Chondrocyte (in vitro differentiated cells): ENCODE results near the gene AK1. TPM values are rescaled to one million over a fixed set of nuclear protein-coding genes. Genes with fewer than 3 reads are reported as not detected.

Source experiments
- DNase-seq: peaks from one replicate; pipeline ENCODE4 v3.0.0; 2021; ENCODE audit warnings: mixed read lengths, low spot score
- H3K27ac Mint-ChIP-seq: one replicate; pipeline ENCODE4 v1.8.0; 2021; ENCODE audit warnings: mild to moderate bottlenecking, moderate library complexity, mixed read lengths; ENCODE audit not compliant: unreplicated experiment
- H3K27me3 Mint-ChIP-seq: 2 replicates; pipeline ENCODE4 v1.8.0; 2021; ENCODE audit warnings: low read depth, mixed read lengths
- H3K36me3 Mint-ChIP-seq: 2 replicates; pipeline ENCODE4 v1.8.0; 2021; ENCODE audit warnings: low read depth, mixed read lengths
- H3K4me1 Mint-ChIP-seq: 2 replicates; pipeline ENCODE4 v1.8.0; 2021; ENCODE audit warnings: low read depth, mild to moderate bottlenecking, mixed read lengths
- H3K4me3 Mint-ChIP-seq: one replicate; pipeline ENCODE4 v1.8.0; 2021; ENCODE audit warnings: mild to moderate bottlenecking, moderate library complexity, mixed read lengths; ENCODE audit not compliant: unreplicated experiment
- H3K9me3 Mint-ChIP-seq: 2 replicates; pipeline ENCODE4 v1.8.0; 2021; ENCODE audit warnings: low read depth, mixed read lengths
- CTCF ChIP-seq: fragments of 200-600 bp; sonication (generic); IDR thresholded peaks from 2 replicates; pipeline ENCODE4 v1.5.0; 2021; ENCODE audit warnings: antibody characterized with exemption, mild to moderate bottlenecking, moderate library complexity
- total RNA-seq: library from RNA; stranded (reverse); gene quantifications from 3 replicates; pipeline ENCODE4 v1.2.1, GENCODE V29; 2021

AK1 gene
- total RNA-seq, 1 donor from 2014 or later, result 77.2 TPM

- no peaks in the 10 kb centered on the region for H3K27me3 Mint-ChIP-seq
- peaks cover 14% of the 10 kb centered on the region for H3K4me1 Mint-ChIP-seq
- TF ChIP-seq CTCF, result no peak
- H3K36me3 Mint-ChIP-seq, result peaks cover 43% of the 10 kb centered on the region
- H3K27ac Mint-ChIP-seq, result no peak overlapping the region
- no peak overlapping the region for H3K4me3 Mint-ChIP-seq
- no peak for DNase-seq
- H3K9me3 Mint-ChIP-seq, result no peaks in the 10 kb centered on the region
Observed at GRCh38 chr9:127890053-127890452, 12.6 kb upstream of the AK1 start.

- no peak for DNase-seq
- H3K4me3 Mint-ChIP-seq, result no peak overlapping the region
- peak; percentile 17 for TF ChIP-seq CTCF
- H3K36me3 Mint-ChIP-seq, result peaks cover 27% of the 10 kb centered on the region
- H3K4me1 Mint-ChIP-seq, result peaks cover 29% of the 10 kb centered on the region
- no peaks in the 10 kb centered on the region for H3K9me3 Mint-ChIP-seq
- no peak overlapping the region for H3K27ac Mint-ChIP-seq
- no peaks in the 10 kb centered on the region for H3K27me3 Mint-ChIP-seq
Observed at GRCh38 chr9:127887792-127888191, 10.3 kb upstream of the AK1 start.

- Mint-ChIP-seq H3K36me3 (peaks cover 23% of the 10 kb centered on the region), H3K9me3 (no peaks in the 10 kb centered on the region), H3K4me3 (no peak overlapping the region), H3K4me1 (peaks cover 24% of the 10 kb centered on the region), H3K27me3 (no peaks in the 10 kb centered on the region), H3K27ac (no peak overlapping the region)
- TF ChIP-seq CTCF, result no peak
- DNase-seq, result peak; percentile 79
Observed at GRCh38 chr9:127886401-127886972, 9.0 kb upstream of the AK1 start.

- Mint-ChIP-seq H3K27me3 (no peaks in the 10 kb centered on the region), H3K36me3 (peaks cover 21% of the 10 kb centered on the region), H3K9me3 (no peaks in the 10 kb centered on the region), H3K4me1 (peaks cover 24% of the 10 kb centered on the region), H3K27ac (peak overlapping the region; percentile 87), H3K4me3 (no peak overlapping the region)
- no peak for TF ChIP-seq CTCF
- DNase-seq, result no peak
Observed at GRCh38 chr9:127885508-127886281, 8.2 kb upstream of the AK1 start.

GRCh38 chr9:127884976-127885490, 7.6 kb upstream of the AK1 start:
- H3K36me3 Mint-ChIP-seq, result peaks cover 17% of the 10 kb centered on the region
- DNase-seq, result peak; percentile 60
- peak overlapping the region; percentile 87 for H3K27ac Mint-ChIP-seq
- H3K4me1 Mint-ChIP-seq, result peaks cover 24% of the 10 kb centered on the region
- no peaks in the 10 kb centered on the region for H3K9me3 Mint-ChIP-seq
- H3K27me3 Mint-ChIP-seq, result no peaks in the 10 kb centered on the region
- H3K4me3 Mint-ChIP-seq, result no peak overlapping the region
- no peak for TF ChIP-seq CTCF
